H1 (cell line): ENCODE data around the gene TACC2. TPM values are rescaled to one million over a fixed set of nuclear protein-coding genes. Genes with fewer than 3 reads are reported as not detected.

Source experiments
- EGR1 ChIP-seq: IDR thresholded peaks from 2 replicates; pipeline ENCODE4 v1.6.1; 2011; ENCODE audit warnings: low read depth, low read length, borderline replicate concordance
- HDAC2 ChIP-seq, 2 experiments: fragments of 300-600 bp in 1 of 2; sonication (generic) in 1 of 2; IDR thresholded peaks; 2 replicates each; pipeline ENCODE4 v1.6.1; 2011 to 2012; ENCODE audit warnings: low read depth in 2 of 2, low read length in 2 of 2, mild to moderate bottlenecking in 2 of 2, moderate library complexity in 2 of 2, borderline replicate concordance in 1 of 2, inconsistent platforms in 1 of 2
- polyA plus RNA-seq, 7 experiments: library from polyadenylated mRNA; depleted of rRNA in 3 of 7; stranded (reverse) in 5 of 7; unstranded in 2 of 7; fragments of >200 nt in 5 of 7; fragments of 200-250 nt in 2 of 7; gene quantifications; 1 replicate in 5 of 7; 2 replicates in 1 of 7; 4 replicates in 1 of 7; pipeline versions ENCODE4 v1.2.1 to v1.2.3, GENCODE V29; 2011 to 2013; ENCODE audit warnings: missing spikeins in 2 of 7, mixed read lengths in 2 of 7
- total RNA-seq: library from RNA; stranded (reverse); fragmentation: NEBNext Ultra II Directional; extraction: Animal tissue kit (Norgen Biotek cat#: 25700); gene quantifications from 2 replicates; pipeline ENCODE4 v1.2.1, GENCODE V29; 2021

The TACC2 gene
- total and polyA plus RNA-seq, 2 of the 8 experiments (the other 6 are each of a cell fraction or from before 2014, with no cell fraction given): 21.2 to 46.6 TPM

- TF ChIP-seq HDAC2 (IDR thresholded peaks at IDR 0.05; ENCODE audit: borderline replicate concordance in 1 of 2, low read depth in 2 of 2, low read length in 2 of 2) (no peak), EGR1 (no peak)
- TF ChIP-seq, all 59 proteins: peak for 0
Measured at GRCh38 chr10:122120008-122120744, 131.2 kb downstream of the TACC2 start (continued).
